Astrocyte of the cerebellum (primary cell): ENCODE results near the gene BMP5.

ENCODE experiments used
- DNase-seq: peaks from one replicate; pipeline ENCODE4 v3.0.0-alpha.2; 2011; ENCODE audit warnings: low read depth
- H3K4me3 ChIP-seq: 2 replicates; pipeline ENCODE4 v1.5.1; 2011; ENCODE audit warnings: mild to moderate bottlenecking, low read depth, low read length, moderate library complexity
- in situ Hi-C: cut with HindIII; loops from 2 replicates; pipeline ENCODE4 v1.10.0; 2017; ENCODE audit warnings: low sequenced_read_pairs
- TF ChIP-seq, protein P1 (sequence below): IDR thresholded peaks from 2 replicates; pipeline ENCODE4 v1.5.1; 2012; ENCODE audit warnings: low read length, low read depth, moderate library complexity, mild to moderate bottlenecking; ENCODE audit errors: missing control alignments

Gene BMP5

GRCh38 chr6:55895972-55896730, 20.8 kb upstream of the BMP5 start:
- in situ Hi-C loops = no loop called here

GRCh38 chr6:55892749-55893357, 17.5 kb upstream of the BMP5 start:
- in situ Hi-C loops = no loop called here
- TF ChIP-seq, protein P1, sequence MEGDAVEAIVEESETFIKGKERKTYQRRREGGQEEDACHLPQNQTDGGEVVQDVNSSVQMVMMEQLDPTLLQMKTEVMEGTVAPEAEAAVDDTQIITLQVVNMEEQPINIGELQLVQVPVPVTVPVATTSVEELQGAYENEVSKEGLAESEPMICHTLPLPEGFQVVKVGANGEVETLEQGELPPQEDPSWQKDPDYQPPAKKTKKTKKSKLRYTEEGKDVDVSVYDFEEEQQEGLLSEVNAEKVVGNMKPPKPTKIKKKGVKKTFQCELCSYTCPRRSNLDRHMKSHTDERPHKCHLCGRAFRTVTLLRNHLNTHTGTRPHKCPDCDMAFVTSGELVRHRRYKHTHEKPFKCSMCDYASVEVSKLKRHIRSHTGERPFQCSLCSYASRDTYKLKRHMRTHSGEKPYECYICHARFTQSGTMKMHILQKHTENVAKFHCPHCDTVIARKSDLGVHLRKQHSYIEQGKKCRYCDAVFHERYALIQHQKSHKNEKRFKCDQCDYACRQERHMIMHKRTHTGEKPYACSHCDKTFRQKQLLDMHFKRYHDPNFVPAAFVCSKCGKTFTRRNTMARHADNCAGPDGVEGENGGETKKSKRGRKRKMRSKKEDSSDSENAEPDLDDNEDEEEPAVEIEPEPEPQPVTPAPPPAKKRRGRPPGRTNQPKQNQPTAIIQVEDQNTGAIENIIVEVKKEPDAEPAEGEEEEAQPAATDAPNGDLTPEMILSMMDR = no peak
- H3K4me3 ChIP-seq = no peak overlapping the region
- no peak for DNase-seq

More at GRCh38 chr6:55895972-55896730, 20.8 kb upstream of the BMP5 start:
- TF ChIP-seq, protein P1 = no peak
- DNase-seq = no peak
- H3K4me3 ChIP-seq = no peak overlapping the region

GRCh38 chr6:55888917-55889316, 13.5 kb upstream of the BMP5 start:
- DNase-seq = no peak
- in situ Hi-C loops = no loop called here
- TF ChIP-seq, protein P1 = no peak
- H3K4me3 ChIP-seq = no peak overlapping the region

- no peak overlapping the region for H3K4me3 ChIP-seq
- DNase-seq = no peak
- in situ Hi-C loops = no loop called here
- TF ChIP-seq, protein P1 = no peak
These were observed 10.9 kb upstream of the BMP5 start for GRCh38 chr6:55886185-55886836.

- TF ChIP-seq, protein P1 = no peak
- in situ Hi-C loops = no loop called here
- no peak overlapping the region for H3K4me3 ChIP-seq
- DNase-seq = peak; percentile 46
These were observed 7.6 kb upstream of the BMP5 start for GRCh38 chr6:55882718-55883569.

- in situ Hi-C loops = no loop called here
- TF ChIP-seq, protein P1 = no peak
- no peak for DNase-seq
- no peak overlapping the region for H3K4me3 ChIP-seq
These were observed 1.9 kb upstream of the BMP5 start for GRCh38 chr6:55877283-55877682.
